HEK293T (cell line): ENCODE results near the gene PAF1.

ENCODE experiments used
- BHLHE40 ChIP-seq: fragments of 450-650 bp; IDR thresholded peaks from 2 replicates; pipeline ENCODE4 v1.6.1; 2016; ENCODE audit warnings: mild to moderate bottlenecking, moderate library complexity, borderline replicate concordance
- FOXA1 ChIP-seq: fragments of 450-650 bp; IDR thresholded peaks from 2 replicates; pipeline ENCODE4 v1.6.1; 2016; ENCODE audit warnings: mild to moderate bottlenecking
- L3MBTL2 ChIP-seq: fragments of 450-650 bp; conservative IDR thresholded peaks from 2 replicates; pipeline ENCODE4 v1.6.1; 2016; ENCODE audit warnings: mild to moderate bottlenecking
- PKNOX1 ChIP-seq: fragments of 450-650 bp; IDR thresholded peaks from 2 replicates; pipeline ENCODE4 v1.6.1; 2016
- SP1 ChIP-seq: fragments of 450-650 bp; IDR thresholded peaks from 2 replicates; pipeline ENCODE4 v1.6.1; 2017

DNA sequence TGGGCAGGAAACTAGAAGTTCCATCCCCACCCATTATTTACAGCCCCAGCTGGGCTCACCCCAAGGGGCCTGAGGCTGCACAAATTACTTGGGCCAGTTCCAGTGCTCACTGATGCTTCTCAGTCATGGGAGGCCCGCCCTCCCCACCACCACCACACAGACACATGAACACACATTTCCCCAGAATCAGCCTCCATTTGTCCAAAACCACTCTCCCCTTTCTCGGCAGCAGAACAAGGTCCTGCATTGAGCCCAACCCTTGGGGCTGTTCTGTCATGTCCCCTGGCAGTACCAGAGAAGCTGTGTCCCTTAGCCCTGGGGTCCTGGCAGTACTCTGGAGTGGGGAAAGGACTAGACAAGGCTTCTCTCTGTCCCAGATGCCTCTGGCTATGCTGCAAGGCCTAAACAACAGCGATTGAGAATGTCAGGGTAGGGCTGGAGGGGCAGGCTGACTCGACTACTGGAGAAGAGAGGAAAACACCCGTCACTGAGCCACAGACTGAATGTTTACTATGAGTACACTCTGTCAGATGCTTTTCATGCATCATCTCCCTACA is 26.9 kb downstream of the PAF1 start:
- TF ChIP-seq SP1: no peak
- TF ChIP-seq PKNOX1: no peak
- TF ChIP-seq FOXA1: no peak
- TF ChIP-seq L3MBTL2: no peak
- no peak for TF ChIP-seq BHLHE40
